Measurements from ENCODE around the gene IP6K2.
"Not testable (repeated sequence)": the region's sequence is repeated elsewhere in the genome, so short reads cannot be mapped to it uniquely, and the experiment has no call there.

The IP6K2 gene, protein sequence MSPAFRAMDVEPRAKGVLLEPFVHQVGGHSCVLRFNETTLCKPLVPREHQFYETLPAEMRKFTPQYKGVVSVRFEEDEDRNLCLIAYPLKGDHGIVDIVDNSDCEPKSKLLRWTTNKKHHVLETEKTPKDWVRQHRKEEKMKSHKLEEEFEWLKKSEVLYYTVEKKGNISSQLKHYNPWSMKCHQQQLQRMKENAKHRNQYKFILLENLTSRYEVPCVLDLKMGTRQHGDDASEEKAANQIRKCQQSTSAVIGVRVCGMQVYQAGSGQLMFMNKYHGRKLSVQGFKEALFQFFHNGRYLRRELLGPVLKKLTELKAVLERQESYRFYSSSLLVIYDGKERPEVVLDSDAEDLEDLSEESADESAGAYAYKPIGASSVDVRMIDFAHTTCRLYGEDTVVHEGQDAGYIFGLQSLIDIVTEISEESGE

DNA sequence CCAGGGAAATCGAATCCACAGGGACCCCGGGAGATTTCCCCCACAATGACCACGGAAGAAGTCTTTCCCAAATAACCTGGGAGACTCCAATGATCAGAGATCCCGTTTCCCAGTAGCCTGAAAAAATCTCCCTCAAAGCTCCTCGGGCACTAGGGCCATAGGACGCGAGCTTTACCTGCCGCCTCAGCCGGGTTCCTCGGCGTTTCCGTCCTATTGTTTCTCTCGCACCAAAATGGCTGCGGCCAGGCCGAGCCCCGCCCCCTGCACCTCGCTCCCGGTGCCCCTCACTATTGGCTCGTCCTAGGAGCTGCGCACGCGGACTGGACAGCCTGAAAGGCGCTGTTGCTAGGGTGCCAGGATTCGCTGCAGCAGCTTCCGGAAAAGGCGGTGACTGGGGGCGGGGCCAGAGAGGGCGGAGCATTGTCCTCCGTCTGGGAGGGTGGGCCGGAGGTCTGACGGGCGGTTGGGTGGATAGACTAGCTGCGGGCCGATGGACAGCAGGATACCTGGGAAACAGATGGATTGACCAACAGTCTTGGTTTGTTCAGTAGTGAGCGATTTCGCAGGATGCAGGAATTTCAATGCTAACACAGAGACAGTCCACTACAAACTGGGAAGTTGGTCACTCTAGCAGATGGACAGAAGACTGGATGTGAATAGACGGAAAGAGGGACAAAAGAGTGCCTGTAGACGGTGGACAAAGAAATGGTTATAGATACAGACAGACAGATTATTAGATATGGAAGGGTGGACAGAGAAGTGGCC, at the start of gene IP6K2:
Gene IP6K2, minus strand, starts transcription at position 240 of the 765 bp plus-strand sequence. CDS start 21,930 bp downstream, outside the sequence.
- DNase-seq, result peak; percentile 98

DNA sequence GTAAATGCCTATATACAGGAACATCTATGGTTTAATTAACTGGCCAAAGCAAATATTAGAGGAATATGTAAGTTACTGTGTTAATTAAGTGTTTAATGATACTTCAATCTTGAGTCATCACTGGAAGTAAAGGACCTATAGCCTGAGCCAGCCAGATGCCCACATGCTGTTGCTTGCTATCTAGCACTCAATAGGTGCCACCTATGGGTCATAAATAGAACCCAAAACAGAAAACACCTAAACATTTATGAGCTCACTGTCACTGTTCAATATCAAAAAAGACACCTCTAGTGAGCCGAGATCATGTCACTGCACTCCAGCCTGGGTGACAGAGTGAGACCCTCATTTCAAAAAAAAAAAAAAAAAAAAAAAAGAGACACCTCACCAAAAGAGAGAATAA, 48.4 kb upstream of the IP6K2 start:
- no peak for DNase-seq

DNA sequence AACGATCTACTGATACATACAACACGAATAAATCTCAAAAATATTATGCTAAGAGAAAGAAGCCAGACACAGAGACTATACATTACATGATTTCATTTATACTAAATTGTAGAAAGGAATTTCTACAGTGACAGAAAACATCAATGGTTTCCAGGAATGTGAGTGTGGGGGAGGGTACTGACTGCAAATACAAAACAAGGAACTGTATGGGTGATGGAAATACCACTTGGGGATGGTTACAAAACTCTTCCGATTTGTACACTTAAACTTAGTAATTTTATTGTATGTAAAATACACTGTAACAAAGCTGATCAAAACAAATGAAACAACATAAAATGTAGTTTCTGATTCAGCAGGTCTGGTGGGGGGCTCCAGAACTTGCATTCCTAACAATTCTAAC, 45.8 kb upstream of the IP6K2 start:
- DNase-seq, result no peak

DNA sequence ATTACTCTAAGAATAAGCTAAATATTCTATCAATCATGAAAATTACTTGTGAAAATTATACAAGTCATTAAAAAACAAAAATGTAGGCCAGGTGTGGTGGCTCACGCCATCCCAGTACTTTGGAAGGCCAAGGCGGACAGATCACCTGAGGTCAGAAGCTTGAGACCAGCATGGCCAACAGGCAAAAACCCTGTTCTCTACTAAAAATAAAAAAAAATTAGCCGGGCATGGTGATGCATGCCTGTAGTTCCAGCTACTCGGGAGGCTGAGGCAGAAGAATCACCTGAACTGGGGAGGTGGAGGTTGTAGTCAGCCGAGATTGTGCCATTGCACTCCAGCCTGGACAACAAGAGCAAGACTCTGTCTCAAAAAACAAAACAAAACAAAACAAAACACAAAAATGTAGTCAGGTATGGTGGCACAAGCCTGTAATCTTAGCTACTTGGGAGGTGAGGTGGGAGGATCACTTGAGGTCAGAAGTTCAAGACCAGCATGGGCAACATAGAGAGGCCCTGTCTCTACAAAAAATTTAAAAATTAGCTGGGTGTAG, 43.0 kb upstream of the IP6K2 start:
- DNase-seq, result not testable (repeated sequence)

DNA sequence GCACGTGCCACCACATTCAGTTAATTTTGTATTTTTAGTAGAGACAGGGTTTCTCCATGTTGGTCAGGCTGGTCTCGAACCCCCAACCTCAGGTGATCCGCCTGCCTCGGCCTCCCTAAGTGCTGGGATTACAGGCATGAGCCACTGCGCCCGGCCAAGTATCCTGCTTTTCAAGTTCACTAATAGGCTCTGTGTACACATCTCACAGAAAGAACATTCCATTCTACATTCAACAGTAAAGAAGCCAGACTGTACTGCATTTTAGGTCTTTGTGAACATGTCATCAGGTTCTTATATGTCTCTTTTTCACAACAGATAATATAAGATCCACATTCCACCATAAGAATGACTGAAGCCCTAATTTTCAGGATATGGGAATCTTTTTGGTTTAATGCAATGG, 42.5 kb upstream of the IP6K2 start:
- DNase-seq, result not testable (repeated sequence)

DNA sequence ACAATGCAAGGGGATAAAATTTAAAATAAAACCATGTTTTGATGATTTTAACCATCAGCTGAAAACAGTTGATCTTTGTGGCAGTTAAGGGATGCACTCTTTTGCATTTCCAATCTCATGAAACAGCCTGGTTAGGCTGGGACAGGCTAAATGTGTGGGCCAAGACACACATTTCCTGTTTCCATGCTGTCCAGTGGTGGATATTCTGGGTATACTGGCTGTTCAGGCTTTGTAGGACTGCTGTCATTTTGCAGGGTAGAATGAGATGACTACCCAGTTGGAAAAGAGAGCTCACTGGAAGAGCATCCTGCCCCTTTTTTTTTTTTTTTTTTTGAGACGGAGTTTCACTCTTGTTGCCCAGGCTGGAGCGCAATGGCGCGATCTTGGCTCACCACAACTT, 42.0 kb upstream of the IP6K2 start:
- DNase-seq, result no peak

DNA sequence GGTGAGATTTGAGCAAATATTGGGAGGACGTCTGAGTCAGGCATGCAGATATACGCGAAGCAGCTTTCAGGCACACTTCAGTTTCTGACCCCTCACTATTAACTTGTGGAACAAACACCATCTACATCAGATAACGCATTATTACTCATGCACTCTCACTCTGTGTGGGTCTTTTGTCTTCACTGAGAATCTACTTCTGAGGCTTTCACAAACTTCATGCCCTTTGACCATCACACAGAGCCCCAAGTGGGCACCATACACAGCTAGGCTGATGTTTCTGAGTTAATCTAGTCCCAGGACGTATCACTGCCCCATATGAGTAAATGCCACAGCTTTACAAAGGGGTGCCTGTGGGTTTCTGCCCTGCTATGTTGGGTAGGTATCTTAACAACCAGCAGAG, 39.6 kb upstream of the IP6K2 start:
- DNase-seq, result no peak

DNA sequence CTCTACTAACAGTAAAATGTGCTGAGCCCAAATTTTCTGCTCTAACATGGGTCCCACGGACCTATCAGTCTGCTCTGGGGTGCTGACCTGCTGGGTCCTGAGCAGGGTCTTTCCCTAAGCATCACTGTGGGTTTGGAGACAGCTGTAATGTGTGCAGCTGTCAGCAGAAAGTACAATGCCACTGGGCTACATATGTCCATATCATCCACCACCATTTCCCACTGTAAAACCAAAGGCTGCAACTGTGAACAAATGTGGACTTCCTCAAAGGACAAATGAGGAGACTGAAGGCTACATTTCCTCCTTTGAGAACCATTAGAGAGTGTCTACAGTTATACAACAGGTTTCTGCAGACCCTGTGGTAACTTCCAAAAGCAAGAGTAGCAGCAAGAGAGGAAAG, 33.8 kb upstream of the IP6K2 start:
- DNase-seq, result no peak

DNA sequence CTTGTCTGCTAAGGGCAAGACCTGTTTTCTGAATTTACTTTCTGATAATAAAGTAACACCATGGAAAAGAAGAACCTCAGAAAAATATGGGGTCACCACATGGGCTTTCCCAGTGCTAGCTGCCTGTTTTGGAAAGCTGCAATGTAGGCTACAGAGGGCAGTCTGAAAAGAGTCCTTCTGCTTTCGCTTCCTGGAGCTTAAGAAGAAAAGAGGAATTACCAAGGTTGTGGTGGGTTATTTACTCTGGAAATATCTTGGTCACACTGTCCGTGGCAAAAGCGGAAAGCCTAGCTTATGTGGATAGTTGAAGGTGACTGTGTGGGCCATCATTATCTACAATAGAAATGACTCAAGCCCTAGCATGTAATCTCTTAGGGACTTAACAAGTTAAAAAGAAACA, 31.7 kb upstream of the IP6K2 start:
- no peak for DNase-seq

DNA sequence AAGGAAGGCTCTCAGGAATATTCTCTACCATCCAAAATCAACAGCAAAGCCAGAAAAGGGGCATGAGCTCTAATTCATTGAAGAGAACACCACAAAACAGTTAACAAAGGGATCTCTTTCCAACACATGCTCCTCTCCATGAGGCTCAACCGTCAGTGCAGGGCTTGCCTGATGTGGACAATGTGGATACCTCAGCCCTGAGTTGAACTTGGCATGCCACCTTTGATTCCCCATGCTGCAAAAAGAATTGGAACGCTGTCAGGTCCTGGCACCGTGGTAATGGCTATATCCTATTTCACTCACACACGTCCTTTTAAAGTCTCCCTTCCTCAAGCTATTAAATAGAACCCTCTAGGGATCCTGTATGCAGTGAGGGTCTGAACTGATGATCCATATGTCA, 30.7 kb upstream of the IP6K2 start:
- no peak for DNase-seq

DNA sequence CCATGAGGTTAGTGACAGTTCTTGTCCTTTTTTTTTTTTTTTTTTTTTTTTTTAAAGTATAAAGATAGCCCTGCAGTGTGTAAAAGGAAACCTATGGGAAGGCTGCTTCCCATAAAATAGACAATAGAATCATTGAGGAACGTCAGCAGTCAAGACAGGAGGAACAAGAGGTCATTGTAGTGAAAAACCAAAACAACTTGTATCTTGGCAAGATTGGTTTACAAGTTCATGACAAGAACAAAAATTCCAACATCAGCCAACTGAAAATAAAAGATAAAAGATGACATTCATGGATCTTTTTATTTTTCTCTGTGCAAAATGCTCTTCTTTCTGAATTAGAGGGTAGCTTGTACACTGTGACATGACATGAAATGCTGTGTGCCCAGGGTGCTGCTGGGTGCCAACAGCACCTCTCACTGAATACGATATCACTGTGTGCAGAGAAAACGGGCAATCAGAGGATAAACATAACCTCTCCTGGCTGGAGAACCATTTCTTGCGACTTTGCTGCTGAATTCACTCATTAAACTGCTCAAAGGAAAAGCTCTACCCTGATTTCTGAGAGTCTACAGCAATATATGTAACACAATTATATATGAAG, 30.1 kb upstream of the IP6K2 start:
- no peak for DNase-seq

DNA sequence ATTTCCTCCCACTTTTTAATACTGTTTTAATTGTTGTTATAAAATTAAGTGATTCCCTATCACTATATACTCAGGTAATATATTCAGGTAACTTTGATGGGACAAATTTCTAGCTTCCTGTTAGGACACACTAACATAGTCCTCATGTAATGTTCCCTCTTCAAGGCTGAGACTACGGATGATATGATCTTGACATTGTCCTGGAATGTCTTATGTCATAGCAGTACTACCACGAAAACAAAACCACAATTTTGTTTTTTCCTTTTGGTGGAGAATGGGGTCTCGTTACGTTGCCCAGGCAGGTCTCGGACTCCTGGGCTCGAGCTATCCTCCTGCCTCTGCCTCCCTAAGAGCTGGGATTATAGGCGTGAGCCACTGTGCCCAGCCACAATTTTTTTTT, 26.8 kb upstream of the IP6K2 start:
- no peak for DNase-seq

DNA sequence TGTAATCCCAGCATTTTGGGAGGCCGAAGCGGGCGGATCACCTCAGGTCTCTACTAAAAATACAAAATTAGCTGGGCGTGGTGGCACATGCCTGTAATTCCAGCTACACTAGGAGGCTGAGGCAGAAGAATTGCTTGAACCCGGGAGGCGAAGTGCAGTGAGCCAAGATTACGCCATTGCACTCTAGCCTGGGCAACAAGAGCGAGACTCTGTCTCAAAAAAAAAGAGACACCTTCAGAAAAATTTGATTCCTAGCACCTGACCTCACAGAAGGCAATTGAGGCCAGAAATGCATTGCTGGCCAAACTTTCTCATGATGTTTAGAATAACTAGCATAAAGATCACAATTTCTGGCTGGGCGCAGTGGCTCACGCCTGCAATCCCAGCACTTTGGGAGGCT, 24.2 kb upstream of the IP6K2 start:
- not testable (repeated sequence) for DNase-seq

DNA sequence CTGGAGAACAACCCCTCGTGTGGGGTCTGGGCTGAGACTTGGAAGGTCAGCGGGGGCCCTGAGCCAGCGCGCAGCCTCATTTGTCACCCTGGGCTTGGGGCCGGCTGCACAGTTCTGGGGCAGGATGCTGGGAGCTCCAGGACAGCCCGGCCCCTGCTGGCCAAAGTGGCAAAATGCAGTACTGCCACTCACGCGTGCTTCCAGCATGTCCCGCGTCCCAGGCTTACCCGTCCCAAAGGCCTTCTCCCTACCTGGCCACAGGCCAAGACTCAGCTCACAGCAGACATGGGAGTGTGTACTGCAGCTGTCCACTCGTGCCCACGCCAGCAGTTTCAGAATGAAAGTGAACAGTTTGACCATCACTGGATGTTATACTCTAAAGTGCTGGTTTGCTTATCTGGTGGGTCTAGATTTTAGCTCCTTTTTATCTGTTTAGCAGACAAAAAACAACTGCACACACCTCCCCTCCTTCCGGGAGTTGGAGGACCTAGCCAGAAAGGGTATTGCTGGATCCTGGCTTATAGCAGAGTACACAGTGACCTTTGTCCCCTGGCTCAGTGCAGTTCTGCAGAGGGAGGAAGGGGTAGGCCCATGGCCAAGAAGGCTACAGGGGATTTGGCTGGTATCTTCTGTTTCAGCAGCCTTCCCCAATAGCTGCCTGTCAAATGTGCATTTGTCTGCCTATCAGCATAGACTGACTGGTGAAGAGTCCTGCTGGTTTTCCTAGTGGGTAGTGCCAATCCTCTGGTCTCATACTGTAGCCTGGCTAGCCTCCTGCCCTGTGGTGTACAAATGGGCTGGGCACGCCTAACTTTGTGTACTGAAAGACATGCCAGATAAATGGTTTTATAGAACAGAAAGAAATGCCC, 23.2 kb upstream of the IP6K2 start:
- DNase-seq, result peak; percentile 27 to 41

DNA sequence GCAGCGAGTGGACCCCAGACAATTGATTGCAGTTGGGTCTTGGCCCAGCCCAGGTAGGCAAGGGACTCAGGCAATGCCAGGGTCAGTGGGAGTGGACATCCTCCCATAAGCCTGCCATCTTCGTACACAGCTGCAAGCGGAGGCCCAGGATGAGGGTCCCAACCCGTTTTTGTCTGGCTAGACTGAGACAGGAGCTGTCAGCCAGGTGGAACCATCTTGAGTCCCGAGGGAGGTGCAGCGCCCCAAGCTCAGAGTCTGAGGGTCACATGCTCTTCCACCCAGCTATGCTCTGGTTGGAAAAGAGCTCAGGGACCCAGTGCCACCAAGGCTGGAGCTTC, 22.6 kb upstream of the IP6K2 start:
- no peak for DNase-seq

DNA sequence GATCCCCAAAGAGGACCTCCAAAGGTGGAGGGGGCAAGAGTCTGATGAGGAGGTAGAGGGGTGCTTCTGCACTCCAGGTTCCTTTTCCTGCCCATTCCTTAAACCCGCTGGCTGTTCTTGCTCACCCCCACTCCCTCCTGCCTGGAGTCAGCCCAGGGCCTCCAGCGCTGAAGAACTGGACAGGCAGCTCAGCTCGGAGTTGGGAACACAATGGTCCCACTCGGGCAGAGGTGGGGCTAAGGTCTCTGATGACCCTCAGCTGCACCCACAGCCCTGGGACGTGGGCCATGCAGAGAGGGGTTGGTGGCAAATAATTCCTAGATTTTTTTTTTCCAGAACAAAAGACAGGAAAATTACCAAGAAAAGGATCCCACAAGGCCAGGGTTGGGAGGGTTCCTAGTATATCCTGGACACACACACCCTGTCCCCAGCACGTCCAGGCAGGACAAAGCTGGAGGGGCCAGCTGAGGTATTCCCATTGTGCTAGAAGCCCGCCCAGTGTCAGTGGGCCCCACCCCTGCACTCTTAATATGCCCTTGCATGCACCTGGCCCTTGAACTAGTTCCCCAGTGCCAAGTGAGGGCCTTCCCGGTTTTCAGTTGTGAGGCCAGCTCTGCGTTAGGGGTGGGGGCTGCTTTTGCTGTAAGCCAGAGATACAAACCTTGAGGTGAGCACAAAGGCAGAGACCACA, 22.1 kb upstream of the IP6K2 start:
- no peak for DNase-seq

DNA sequence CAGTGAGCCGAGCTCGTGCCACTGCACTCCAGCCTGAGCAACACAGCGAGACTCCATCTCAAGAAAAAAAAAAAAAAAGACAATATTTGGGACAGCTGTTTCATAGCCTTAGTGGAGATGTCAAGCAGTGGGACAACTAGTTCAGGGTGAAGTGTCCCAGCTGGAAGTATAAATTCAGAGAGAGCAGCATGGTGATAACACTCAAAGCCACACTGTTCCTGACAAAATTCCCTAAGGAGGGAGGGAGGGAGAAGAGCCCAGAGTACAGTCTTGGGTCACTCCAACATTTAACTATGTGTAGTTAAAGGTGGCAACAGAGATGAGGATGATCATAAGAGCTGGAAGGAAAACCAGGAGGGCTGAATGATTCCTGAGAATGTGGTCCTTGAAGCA, 21.1 kb upstream of the IP6K2 start:
- no peak for DNase-seq

DNA sequence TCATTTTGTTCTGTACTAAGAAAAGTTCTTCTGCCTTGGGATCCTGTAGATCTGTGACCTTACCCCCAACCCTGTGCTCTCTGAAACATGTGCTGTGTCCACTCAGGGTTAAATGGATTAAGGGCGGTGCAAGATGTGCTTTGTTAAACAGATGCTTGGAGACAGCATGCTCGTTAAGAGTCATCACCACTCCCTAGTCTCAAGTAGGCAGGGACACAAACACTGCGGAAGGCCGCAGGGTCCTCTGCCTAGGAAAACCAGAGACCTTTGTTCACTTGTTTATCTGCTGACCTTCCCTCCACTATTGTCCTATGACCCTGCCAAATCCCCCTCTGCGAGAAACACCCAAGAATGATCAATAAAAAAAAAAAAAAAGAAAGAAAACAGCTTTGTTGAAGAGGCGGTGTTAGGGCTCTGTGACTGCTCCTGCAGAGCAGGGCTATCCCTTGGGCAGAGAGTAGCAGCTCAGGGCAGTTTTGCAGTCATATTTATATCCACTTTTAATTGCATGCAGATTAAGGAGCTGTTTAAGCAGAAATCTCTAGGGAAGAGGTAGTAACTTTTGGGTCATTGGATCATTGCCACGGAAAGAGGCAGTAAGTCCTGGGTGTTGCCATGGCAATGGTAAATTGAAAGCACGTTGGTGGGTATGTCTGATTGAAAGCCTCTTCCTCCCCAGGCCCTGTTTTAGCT, 18.2 kb upstream of the IP6K2 start:
- DNase-seq, result not testable (repeated sequence)

DNA sequence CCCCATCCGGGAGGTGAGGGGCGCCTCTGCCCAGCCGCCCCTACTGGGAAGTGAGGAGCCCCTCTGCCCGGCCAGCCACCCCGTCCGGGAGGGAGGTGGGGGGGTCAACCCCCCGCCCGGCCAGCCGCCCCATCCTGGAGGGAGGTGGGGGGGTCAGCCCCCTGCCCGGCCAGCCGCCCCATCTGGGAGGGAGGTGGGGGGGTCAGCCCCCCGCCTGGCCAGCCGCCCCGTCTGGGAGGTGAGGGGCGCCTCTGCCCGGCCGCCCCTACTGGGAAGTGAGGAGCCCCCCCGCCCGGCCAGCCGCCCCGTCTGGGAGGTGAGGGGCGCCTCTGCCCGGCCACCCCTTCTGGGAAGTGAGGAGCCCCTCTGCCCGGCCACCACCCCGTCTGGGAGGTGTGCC, 17.5 kb upstream of the IP6K2 start:
- DNase-seq, result not testable (repeated sequence)

DNA sequence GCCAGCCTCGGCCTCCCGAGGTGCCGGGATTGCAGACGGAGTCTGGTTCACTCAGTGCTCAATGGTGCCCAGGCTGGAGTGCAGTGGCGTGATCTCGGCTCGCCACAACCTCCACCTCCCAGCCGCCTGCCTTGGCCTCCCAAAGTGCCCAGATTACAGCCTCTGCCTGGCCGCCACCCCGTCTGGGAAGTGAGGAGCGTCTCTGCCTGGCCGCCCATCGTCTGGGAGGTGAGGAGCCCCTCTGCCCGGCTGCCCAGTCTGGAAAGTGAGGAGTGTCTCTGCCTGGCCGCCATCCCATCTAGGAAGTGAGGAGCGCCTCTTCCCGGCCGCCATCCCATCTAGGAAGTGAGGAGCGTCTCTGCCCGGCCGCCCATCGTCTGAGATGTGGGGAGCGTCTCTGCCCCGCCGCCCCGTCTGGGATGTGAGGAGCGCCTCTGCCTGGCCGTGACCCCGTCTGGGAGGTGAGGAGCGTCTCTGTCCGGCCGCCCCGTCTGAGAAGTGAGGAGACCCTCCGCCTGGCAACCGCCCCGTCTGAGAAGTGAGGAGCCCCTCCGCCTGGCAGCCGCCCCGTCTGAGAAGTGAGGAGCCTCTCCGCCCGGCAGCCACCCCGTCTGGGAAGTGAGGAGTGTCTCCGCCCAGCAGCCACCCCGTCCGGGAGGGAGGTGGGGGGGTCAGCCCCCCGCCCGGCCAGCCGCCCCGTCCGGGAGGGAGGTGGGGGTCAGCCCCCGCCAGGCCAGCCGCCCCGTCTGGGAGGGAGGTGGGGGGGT, 16.9 kb upstream of the IP6K2 start:
- DNase-seq, result not testable (repeated sequence)

DNA sequence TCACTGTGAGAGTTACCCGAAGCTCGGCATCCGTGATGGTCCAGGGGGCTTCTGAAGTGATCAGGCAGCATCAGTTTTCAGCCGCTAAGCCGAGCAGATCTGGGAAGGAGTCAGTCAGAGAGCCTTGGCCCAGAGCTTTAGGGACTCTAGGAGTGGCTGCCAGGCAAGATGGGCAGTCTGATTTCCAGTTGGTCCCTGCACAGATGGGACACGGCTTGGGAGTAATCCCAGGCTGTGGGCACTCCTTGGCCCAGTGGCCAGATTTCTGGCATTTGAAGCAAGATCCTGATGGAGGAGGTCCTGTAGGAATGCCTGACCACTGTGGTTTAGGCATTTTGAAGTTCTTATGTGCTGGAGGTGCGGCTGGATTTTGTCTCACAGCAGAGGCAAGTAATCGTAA, 10.5 kb upstream of the IP6K2 start:
- no peak for DNase-seq
